Lower leg skin (tissue), 4 donors: Measurements from ENCODE around the gene GSTCD. TPM values are rescaled to one million over a fixed set of nuclear protein-coding genes. Genes with fewer than 3 reads are reported as not detected.

Experiments used
- DNase-seq, 2 donors: peaks; one replicate each; pipeline ENCODE4 v3.0.0-alpha.2; 2019; ENCODE audit warnings: low spot score in 2 of 2
- H3K4me3 ChIP-seq: fragments of 200-600 bp; sonication (generic); 2 replicates; pipeline ENCODE4 v1.5.1; 2017; ENCODE audit warnings: mild to moderate bottlenecking, low read depth; ENCODE audit not compliant: poor library complexity, severe bottlenecking
- POLR2A ChIP-seq, 2 donors: fragments of 450-650 bp; IDR thresholded peaks; one replicate each; pipeline ENCODE4 v1.6.1; 2016 to 2017; ENCODE audit warnings: antibody characterized with exemption in 2 of 2, mild to moderate bottlenecking in 1 of 2, moderate library complexity in 1 of 2
- WGBS, 2 donors: methylation state at CpG; one replicate each; pipeline ENCODE4 v1.1.5; 2018; 5-methylcytosine and 5-hydroxymethylcytosine counted together
- intact Hi-C: fragments of 100-400 bp; cut with DNase I; formaldehyde crosslinking; loops from one replicate; pipeline ENCODE4 v1.15.0; 2023; ENCODE audit warnings: low total_unique reads
- total RNA-seq, 4 donors: library from RNA; depleted of rRNA; stranded (reverse); fragments of >200 nt; gene quantifications; one replicate each; pipeline ENCODE4 v1.1.0, GENCODE V29; 2016
- TF ChIP-seq, protein P1 (sequence below), 3 donors: fragments of 450-650 bp; IDR thresholded peaks; one replicate each; pipeline ENCODE4 v1.5.1; 2016; ENCODE audit warnings: antibody characterized with exemption in 3 of 3, mild to moderate bottlenecking in 3 of 3, moderate library complexity in 2 of 3

The GSTCD gene
- total RNA-seq, 4 donors from 2014 or later, result 5.1 to 14.8 (median 9.8) TPM

DNA sequence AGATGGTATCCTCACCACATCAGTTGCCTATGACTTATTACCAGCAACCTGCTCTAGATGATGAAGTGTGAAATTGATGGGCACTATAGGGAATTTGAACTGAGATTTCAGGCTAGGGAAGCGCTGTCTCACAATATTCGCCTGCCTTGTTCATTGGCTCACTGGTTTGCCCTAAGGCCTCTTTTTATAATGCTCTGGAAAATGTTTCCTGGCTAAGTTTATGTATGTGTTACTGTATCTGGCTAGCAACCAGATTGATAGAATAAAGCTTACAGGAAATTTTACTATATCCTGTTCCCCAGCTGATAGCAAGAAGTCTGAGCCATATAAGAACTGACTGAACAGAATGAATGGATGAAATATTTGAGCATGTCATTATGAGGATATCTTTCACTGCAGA is 71.6 kb downstream of the GSTCD start:
- intact Hi-C loops, result no loop called here
- no peak for DNase-seq
- H3K4me3 ChIP-seq, result no peak overlapping the region
- 40 to 48% methylated on average over 2 of the region's 2 CpGs for WGBS, 2 donors
- TF ChIP-seq, protein P1, sequence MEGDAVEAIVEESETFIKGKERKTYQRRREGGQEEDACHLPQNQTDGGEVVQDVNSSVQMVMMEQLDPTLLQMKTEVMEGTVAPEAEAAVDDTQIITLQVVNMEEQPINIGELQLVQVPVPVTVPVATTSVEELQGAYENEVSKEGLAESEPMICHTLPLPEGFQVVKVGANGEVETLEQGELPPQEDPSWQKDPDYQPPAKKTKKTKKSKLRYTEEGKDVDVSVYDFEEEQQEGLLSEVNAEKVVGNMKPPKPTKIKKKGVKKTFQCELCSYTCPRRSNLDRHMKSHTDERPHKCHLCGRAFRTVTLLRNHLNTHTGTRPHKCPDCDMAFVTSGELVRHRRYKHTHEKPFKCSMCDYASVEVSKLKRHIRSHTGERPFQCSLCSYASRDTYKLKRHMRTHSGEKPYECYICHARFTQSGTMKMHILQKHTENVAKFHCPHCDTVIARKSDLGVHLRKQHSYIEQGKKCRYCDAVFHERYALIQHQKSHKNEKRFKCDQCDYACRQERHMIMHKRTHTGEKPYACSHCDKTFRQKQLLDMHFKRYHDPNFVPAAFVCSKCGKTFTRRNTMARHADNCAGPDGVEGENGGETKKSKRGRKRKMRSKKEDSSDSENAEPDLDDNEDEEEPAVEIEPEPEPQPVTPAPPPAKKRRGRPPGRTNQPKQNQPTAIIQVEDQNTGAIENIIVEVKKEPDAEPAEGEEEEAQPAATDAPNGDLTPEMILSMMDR (IDR thresholded peaks at IDR 0.05), result no peak
- no peak for TF ChIP-seq POLR2A (IDR thresholded peaks at IDR 0.05)

DNA sequence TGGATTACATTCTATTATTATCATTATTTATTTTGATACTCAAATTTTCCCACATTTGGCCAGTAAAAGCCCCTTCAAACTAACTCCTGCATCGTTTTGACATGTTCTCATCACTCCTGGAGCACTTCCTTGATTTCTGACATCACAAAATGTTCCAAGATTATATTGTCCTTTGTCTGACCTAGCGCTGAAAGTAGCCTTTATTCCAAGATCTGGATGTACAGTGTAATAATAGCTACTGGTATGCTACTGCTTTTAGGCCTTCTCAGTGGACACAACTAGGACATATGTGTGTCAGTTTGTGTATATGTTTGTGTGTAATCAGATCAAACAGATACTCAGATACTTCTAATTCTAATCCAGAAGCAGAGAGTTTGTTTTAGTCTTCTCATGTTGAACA is 76.2 kb downstream of the GSTCD start:
- WGBS, 2 donors, result 85 to 89% methylated on average over 2 of the region's 2 CpGs
- TF ChIP-seq, protein P1 (IDR thresholded peaks at IDR 0.05), result no peak
- TF ChIP-seq POLR2A (IDR thresholded peaks at IDR 0.05), result no peak
- no peak overlapping the region for H3K4me3 ChIP-seq
- no peak for DNase-seq
- intact Hi-C loops, result no loop called here

DNA sequence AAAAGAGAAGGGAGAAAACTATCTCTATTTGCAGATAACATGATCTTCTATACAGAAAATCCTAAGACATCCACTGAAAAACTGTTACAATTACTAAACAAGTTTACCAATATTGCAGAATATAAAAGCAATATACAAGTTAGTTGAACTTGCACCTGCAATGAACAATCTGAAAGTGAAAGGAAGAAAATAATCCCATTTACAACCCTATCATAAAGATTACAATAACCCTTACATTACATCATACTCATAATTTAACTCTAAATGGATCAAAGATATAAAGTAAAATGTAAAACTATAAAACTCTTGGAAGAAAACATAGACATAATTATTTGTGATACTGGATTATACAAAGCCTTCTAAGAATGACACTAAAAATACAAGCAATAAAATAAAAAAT is 77.2 kb downstream of the GSTCD start:
- no peak for DNase-seq
- no peak overlapping the region for H3K4me3 ChIP-seq
- no peak for TF ChIP-seq POLR2A (IDR thresholded peaks at IDR 0.05)
- TF ChIP-seq, protein P1 (IDR thresholded peaks at IDR 0.05), result no peak
- intact Hi-C loops, result no loop called here

GRCh38 chr4:105786748-105787147 is 78.2 kb downstream of the GSTCD start:
- TF ChIP-seq POLR2A (IDR thresholded peaks at IDR 0.05), result no peak
- TF ChIP-seq, protein P1 (IDR thresholded peaks at IDR 0.05), result no peak
- DNase-seq, result no peak
- intact Hi-C loops, result no loop called here
- WGBS, 2 donors, result 87 to 95% methylated on average over 3 of the region's 3 CpGs
- no peak overlapping the region for H3K4me3 ChIP-seq

- H3K4me3 ChIP-seq, result no peak overlapping the region
- intact Hi-C loops, result no loop called here
- TF ChIP-seq, protein P1 (IDR thresholded peaks at IDR 0.05), result no peak
- TF ChIP-seq POLR2A (IDR thresholded peaks at IDR 0.05), result no peak
- no peak for DNase-seq
- 94 to 95% methylated on average over 1 of the region's 1 CpG for WGBS, 2 donors
Measured at GRCh38 chr4:105797225-105797624, 88.6 kb downstream of the GSTCD start.

GRCh38 chr4:105805501-105806120 is 97.0 kb downstream of the GSTCD start:
- H3K4me3 ChIP-seq, result no peak overlapping the region
- TF ChIP-seq, protein P1 (IDR thresholded peaks at IDR 0.05), result no peak
- no peak for TF ChIP-seq POLR2A (IDR thresholded peaks at IDR 0.05)
- intact Hi-C loops, result no loop called here
- no peak for DNase-seq
- 88 to 92% methylated on average over 1 of the region's 1 CpG for WGBS, 2 donors
